PFSK-1 (cell line): ENCODE results near the gene SEMA3A.

Source experiments
- FOXP2 ChIP-seq: optimal IDR thresholded peaks from 2 replicates; pipeline ENCODE3; 2011; ENCODE audit warnings: borderline replicate concordance, control low read depth, inconsistent platforms; ENCODE audit not compliant: insufficient read depth; ENCODE audit errors: extremely low read length, extremely low read depth
- POLR2AphosphoS5 ChIP-seq: IDR thresholded peaks from 2 replicates; pipeline ENCODE4 v1.6.1; 2012; ENCODE audit warnings: low read depth, mild to moderate bottlenecking, control low read depth, low read length, moderate library complexity
- SIN3A ChIP-seq: IDR thresholded peaks from 2 replicates; pipeline ENCODE4 v1.6.1; 2012; ENCODE audit warnings: mild to moderate bottlenecking, low read length, moderate library complexity, borderline replicate concordance; ENCODE audit not compliant: insufficient read depth
- TAF1 ChIP-seq: IDR thresholded peaks from 2 replicates; pipeline ENCODE4 v1.6.1; 2012; ENCODE audit warnings: low read length, control low read depth, borderline replicate concordance; ENCODE audit not compliant: insufficient read depth
- TF ChIP-seq, protein P1 (sequence below), 2 experiments: IDR thresholded peaks; 2 replicates each; pipeline versions ENCODE4 v1.6.1 to v1.8.0; 2011 to 2012; ENCODE audit warnings: low read depth in 2 of 2, low read length in 2 of 2, control low read depth in 1 of 2, inconsistent platforms in 1 of 2, mild to moderate bottlenecking in 1 of 2, moderate library complexity in 1 of 2; ENCODE audit not compliant: insufficient read depth in 1 of 2

GRCh38 chr7:84021292-84021908 is 173.2 kb downstream of the SEMA3A start:
- no peak for TF ChIP-seq POLR2AphosphoS5
- TF ChIP-seq, protein P1, sequence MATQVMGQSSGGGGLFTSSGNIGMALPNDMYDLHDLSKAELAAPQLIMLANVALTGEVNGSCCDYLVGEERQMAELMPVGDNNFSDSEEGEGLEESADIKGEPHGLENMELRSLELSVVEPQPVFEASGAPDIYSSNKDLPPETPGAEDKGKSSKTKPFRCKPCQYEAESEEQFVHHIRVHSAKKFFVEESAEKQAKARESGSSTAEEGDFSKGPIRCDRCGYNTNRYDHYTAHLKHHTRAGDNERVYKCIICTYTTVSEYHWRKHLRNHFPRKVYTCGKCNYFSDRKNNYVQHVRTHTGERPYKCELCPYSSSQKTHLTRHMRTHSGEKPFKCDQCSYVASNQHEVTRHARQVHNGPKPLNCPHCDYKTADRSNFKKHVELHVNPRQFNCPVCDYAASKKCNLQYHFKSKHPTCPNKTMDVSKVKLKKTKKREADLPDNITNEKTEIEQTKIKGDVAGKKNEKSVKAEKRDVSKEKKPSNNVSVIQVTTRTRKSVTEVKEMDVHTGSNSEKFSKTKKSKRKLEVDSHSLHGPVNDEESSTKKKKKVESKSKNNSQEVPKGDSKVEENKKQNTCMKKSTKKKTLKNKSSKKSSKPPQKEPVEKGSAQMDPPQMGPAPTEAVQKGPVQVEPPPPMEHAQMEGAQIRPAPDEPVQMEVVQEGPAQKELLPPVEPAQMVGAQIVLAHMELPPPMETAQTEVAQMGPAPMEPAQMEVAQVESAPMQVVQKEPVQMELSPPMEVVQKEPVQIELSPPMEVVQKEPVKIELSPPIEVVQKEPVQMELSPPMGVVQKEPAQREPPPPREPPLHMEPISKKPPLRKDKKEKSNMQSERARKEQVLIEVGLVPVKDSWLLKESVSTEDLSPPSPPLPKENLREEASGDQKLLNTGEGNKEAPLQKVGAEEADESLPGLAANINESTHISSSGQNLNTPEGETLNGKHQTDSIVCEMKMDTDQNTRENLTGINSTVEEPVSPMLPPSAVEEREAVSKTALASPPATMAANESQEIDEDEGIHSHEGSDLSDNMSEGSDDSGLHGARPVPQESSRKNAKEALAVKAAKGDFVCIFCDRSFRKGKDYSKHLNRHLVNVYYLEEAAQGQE (IDR thresholded peaks at IDR 0.05; ENCODE audit: insufficient read depth in 1 of 2, low read depth in 2 of 2, low read length in 2 of 2), result no peak
- no peak for TF ChIP-seq TAF1
- TF ChIP-seq SIN3A, result no peak
- TF ChIP-seq FOXP2, result no peak
